ENCODE data around the gene CASKIN1. TPM values are rescaled to one million over a fixed set of nuclear protein-coding genes. Genes with fewer than 3 reads are reported as not detected.

Gene CASKIN1
- total RNA-seq, 1 experiment from 2014 or later = 5.9 TPM

GRCh38 chr16:2194166-2194834 is 2.1 kb downstream of the CASKIN1 start:
- ChIA-PET CTCF (interaction anchor here (0.7 to 3.5 kb wide), 8 partner anchors 11 to 680 kb away, joined by 3 to 24 read pairs (median 5); partner anchors contain the start of genes ECI1, MLST8, PGP and TBC1D24), POLR2A (interaction anchor here (1.0 to 1.6 kb wide), 4 partner anchors 29 to 57 kb away, joined by 4 to 11 read pairs (median 6); partner anchors contain the start of genes E4F1, ECI1 and TRAF7), RAD21 (ENCODE audit: low non-redundant PET in 1 of 2, low total read pairs in 2 of 2, uncharacterized antibody in 2 of 2, unreplicated experiment in 2 of 2) (interaction anchor here (0.8 to 1.6 kb wide), 5 partner anchors 20 to 307 kb away, joined by 3 to 6 read pairs (median 5); partner anchors contain the start of genes ECI1 (in 1 of the 2) and PGP (in 1 of the 2))
- Histone ChIP-seq H3K9ac (ENCODE audit: low read length) (no peak overlapping the region), H3K4me1 (ENCODE audit: control insufficient read depth in 1 of 2, insufficient read depth in 2 of 2, low read length in 2 of 2) (peaks cover 5 to 19% of the 10 kb centered on the region in 2 experiments), H3K9me2 (ENCODE audit: insufficient read depth) (no peaks in the 10 kb centered on the region), H3K27ac (ENCODE audit: low read depth, low read length) (no peak overlapping the region), H3K79me2 (ENCODE audit: insufficient read depth, low read length) (no peaks in the 10 kb centered on the region), H3K9me3 (ENCODE audit: control insufficient read depth in 1 of 2, insufficient read depth in 1 of 2, low read depth in 1 of 2, low read length in 2 of 2) (no peaks in the 10 kb centered on the region), H3K4me2 (ENCODE audit: low read length) (peak overlapping the region; percentile 88), H2AFZ (ENCODE audit: low read depth, low read length, poor library complexity, severe bottlenecking) (no peak overlapping the region), H3K27me3 (ENCODE audit: insufficient read depth, low read length) (no peaks in the 10 kb centered on the region), H3K36me3 (ENCODE audit: control insufficient read depth in 1 of 2, insufficient read depth in 2 of 2, low read length in 2 of 2) (no peaks in the 10 kb centered on the region), H4K20me1 (ENCODE audit: insufficient read depth) (no peaks in the 10 kb centered on the region), H3K4me3 (replicated peaks in 1 of 2; ENCODE audit: low read depth in 1 of 2, low read length in 2 of 2) (no peak overlapping the region)
- intact Hi-C loops (cut with micrococcal nuclease) = loop anchor here (2.0 to 10.0 kb wide), 2 partner anchors 57 to 311 kb away; partner anchors contain the start of gene ECI1
- ATAC-seq (peak; percentile 5), DNase-seq (ENCODE audit: low read depth, low spot score) (no peak)
- TF ChIP-seq ZFX (IDR thresholded peaks at IDR 0.05) = no peak
- TF ChIP-seq SRF (IDR thresholded peaks at IDR 0.05; ENCODE audit: low read depth) = no peak
- TF ChIP-seq RAD21 (IDR thresholded peaks at IDR 0.05; ENCODE audit: low read depth) = no peak
- no peak for TF ChIP-seq ZBTB33 (IDR thresholded peaks at IDR 0.05; ENCODE audit: extremely low read depth, insufficient replicate concordance, low read length)
- no peak for TF ChIP-seq YY1 (IDR thresholded peaks at IDR 0.05; ENCODE audit: extremely low read depth, insufficient replicate concordance, low read depth, low read length)
- TF ChIP-seq TCF7L2 (IDR thresholded peaks at IDR 0.05; ENCODE audit: borderline replicate concordance, extremely low read depth, insufficient read depth, insufficient read length) = no peak
- TF ChIP-seq, protein P1, sequence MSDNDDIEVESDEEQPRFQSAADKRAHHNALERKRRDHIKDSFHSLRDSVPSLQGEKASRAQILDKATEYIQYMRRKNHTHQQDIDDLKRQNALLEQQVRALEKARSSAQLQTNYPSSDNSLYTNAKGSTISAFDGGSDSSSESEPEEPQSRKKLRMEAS (IDR thresholded peaks at IDR 0.05) = no peak
- no peak for TF ChIP-seq CBX3 (IDR thresholded peaks at IDR 0.05; ENCODE audit: low read depth)
- no peak for TF ChIP-seq EGR1 (IDR thresholded peaks at IDR 0.05; ENCODE audit: low read depth)
- TF ChIP-seq SP1 (IDR thresholded peaks at IDR 0.05; ENCODE audit: low read depth) = no peak
- no peak for TF ChIP-seq EZH2phosphoT487 (IDR thresholded peaks at IDR 0.05; ENCODE audit: borderline replicate concordance)
- TF ChIP-seq ZNF274 (IDR thresholded peaks at IDR 0.05; ENCODE audit: low read depth, low read length) = no peak
- TF ChIP-seq ELF1 (IDR thresholded peaks at IDR 0.05; ENCODE audit: borderline replicate concordance, low read depth) = no peak
- no peak for TF ChIP-seq POLR2AphosphoS5 (IDR thresholded peaks at IDR 0.05; ENCODE audit: low read depth, low read length)
- no peak for TF ChIP-seq SIN3A (IDR thresholded peaks at IDR 0.05; ENCODE audit: low read depth)
- TF ChIP-seq FOSL1 (IDR thresholded peaks at IDR 0.05; ENCODE audit: low read depth) = no peak
- no peak for TF ChIP-seq REST (IDR thresholded peaks at IDR 0.05; ENCODE audit: low read depth)
- TF ChIP-seq, protein P2, sequence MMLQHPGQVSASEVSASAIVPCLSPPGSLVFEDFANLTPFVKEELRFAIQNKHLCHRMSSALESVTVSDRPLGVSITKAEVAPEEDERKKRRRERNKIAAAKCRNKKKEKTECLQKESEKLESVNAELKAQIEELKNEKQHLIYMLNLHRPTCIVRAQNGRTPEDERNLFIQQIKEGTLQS (IDR thresholded peaks at IDR 0.05) = no peak
- BruUV-seq (replicated peaks) = no TSS peak
